Panc1 (cell line): ENCODE measurements around the gene SCO2. TPM values are rescaled to one million over a fixed set of nuclear protein-coding genes. Genes with fewer than 3 reads are reported as not detected.

Source experiments
- ATAC-seq: fragments of 200-7000 bp; cut with Tn5 transposase; 2 replicates; pipeline ENCODE4 v1.9.1; 2020; ENCODE audit warnings: mild to moderate bottlenecking, moderate library complexity
- BruUV-seq: library from RNA; stranded (reverse); fragments of 400-500 nt; replicated peaks from 2 replicates; lab custom pipeline; 2021; lab: Mats Ljungman, UMichigan
- CTCF ChIA-PET: fragments of 300-600 bp; sonication (Branson Sonifier 250); formaldehyde crosslinking; loops from one replicate; lab custom pipeline; 2022; ENCODE audit warnings: antibody characterized with exemption; lab: Charles Lee
- POLR2A ChIA-PET: fragments of 300-600 bp; sonication (Branson Sonifier 250); formaldehyde crosslinking; loops from one replicate; lab custom pipeline; 2022; ENCODE audit warnings: antibody characterized with exemption; lab: Charles Lee
- DNase-seq: peaks from one replicate; pipeline ENCODE4 v3.0.0-alpha.2; 2010; ENCODE audit warnings: low read depth, low spot score
- H3K27ac ChIP-seq: 2 replicates; pipeline ENCODE4 v1.5.1; 2011; ENCODE audit warnings: mild to moderate bottlenecking, low read length, inconsistent platforms
- H3K27me3 ChIP-seq: fragments of 200-500 bp; sonication (Bioruptor generic); 2 replicates; pipeline ENCODE4 v1.6.0; 2014; ENCODE audit warnings: low read length, inconsistent platforms; ENCODE audit not compliant: control insufficient read depth, insufficient read depth
- H3K36me3 ChIP-seq: fragments of 200-500 bp; sonication (Bioruptor generic); 2 replicates; pipeline ENCODE4 v1.5.1; 2014; ENCODE audit warnings: inconsistent platforms, mild to moderate bottlenecking, low read length, moderate library complexity; ENCODE audit not compliant: control insufficient read depth, insufficient read depth
- H3K4me1 ChIP-seq: 2 replicates; pipeline ENCODE4 v1.5.1; 2011; ENCODE audit warnings: inconsistent platforms, mild to moderate bottlenecking, low read length, moderate library complexity; ENCODE audit not compliant: control insufficient read depth, insufficient read depth
- H3K4me3 ChIP-seq, 2 experiments: 2 replicates each; pipeline ENCODE4 v1.5.1; 2011 to 2012; ENCODE audit warnings: low read depth in 2 of 2, low read length in 2 of 2, mild to moderate bottlenecking in 2 of 2, inconsistent platforms in 1 of 2, moderate library complexity in 1 of 2
- H3K9me3 ChIP-seq: fragments of 200-500 bp; sonication (Bioruptor generic); 2 replicates; pipeline ENCODE4 v1.5.1; 2014; ENCODE audit warnings: low read depth, mild to moderate bottlenecking, inconsistent platforms, low read length, moderate library complexity; ENCODE audit not compliant: control insufficient read depth, insufficient read depth
- POLR2AphosphoS5 ChIP-seq: IDR thresholded peaks from 2 replicates; pipeline ENCODE4 v1.6.1; 2012; ENCODE audit warnings: mild to moderate bottlenecking, low read depth, low read length, moderate library complexity
- REST ChIP-seq, 2 experiments: IDR thresholded peaks; 2 replicates each; pipeline ENCODE4 v1.6.1; 2011 to 2012; ENCODE audit warnings: low read depth in 2 of 2, control low read depth in 1 of 2, low read length in 1 of 2, mild to moderate bottlenecking in 1 of 2, moderate library complexity in 1 of 2; ENCODE audit not compliant: insufficient read depth in 1 of 2
- SIN3A ChIP-seq: IDR thresholded peaks from 2 replicates; pipeline ENCODE4 v1.6.1; 2012; ENCODE audit warnings: low read depth, mild to moderate bottlenecking, low read length, moderate library complexity, borderline replicate concordance; ENCODE audit not compliant: insufficient read depth
- TCF7L2 ChIP-seq: IDR thresholded peaks from 2 replicates; pipeline ENCODE4 v1.6.1; 2011; ENCODE audit warnings: mild to moderate bottlenecking, low read depth, low read length, inconsistent platforms
- in situ Hi-C: cut with HindIII; loops from 2 replicates; pipeline ENCODE4 v1.10.0; 2016; ENCODE audit warnings: low sequenced_read_pairs, low pct_unique_long_range_greater_than_20kb
- intact Hi-C: fragments of 100-400 bp; cut with micrococcal nuclease; formaldehyde crosslinking; loops from one replicate; pipeline ENCODE4 v1.10.0; 2022; ENCODE audit not compliant: unreplicated experiment
- total RNA-seq: library from RNA; stranded (reverse); gene quantifications from one replicate; pipeline ENCODE4 v1.2.1, GENCODE V29; 2021; ENCODE audit not compliant: unreplicated experiment
- TF ChIP-seq, protein P1 (sequence below): fragments of 450-650 bp; IDR thresholded peaks from 2 replicates; pipeline ENCODE4 v1.5.1; 2017; ENCODE audit warnings: mild to moderate bottlenecking

SCO2 gene
- total RNA-seq, 1 experiment from 2014 or later = 14.2 TPM

DNA sequence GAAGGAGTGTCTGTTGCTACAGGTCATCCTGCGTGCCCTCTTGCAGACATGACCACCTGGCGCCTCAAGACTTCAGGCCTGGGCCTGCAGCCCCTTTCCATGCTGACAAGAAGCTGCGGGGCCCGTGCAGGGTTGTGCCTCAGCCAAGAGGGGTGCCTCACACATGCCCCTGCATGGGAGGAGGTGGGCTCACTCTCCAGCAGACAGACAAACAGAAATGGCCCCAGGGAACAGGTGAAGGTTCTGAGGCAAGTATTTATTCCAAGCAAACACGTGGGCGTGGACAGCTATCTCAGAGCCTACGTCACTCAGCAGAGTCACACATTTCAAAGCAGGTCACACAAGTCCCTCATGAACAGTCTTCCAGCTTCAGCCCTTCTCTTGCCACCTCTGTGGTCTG lies 43.2 kb upstream of the SCO2 start:
- H3K27me3 ChIP-seq = no peaks in the 10 kb centered on the region
- no peak for ATAC-seq
- ChIA-PET CTCF (interaction anchor here (0.6 kb wide), 1 partner anchor 639 kb away, joined by 3 read pairs; no protein-coding TSS in a partner anchor), POLR2A (no interaction called here)
- intact Hi-C loops (no loop called here), in situ Hi-C loops (no loop called here)
- H3K9me3 ChIP-seq = no peaks in the 10 kb centered on the region
- TF ChIP-seq TCF7L2 = no peak
- TF ChIP-seq, protein P1, sequence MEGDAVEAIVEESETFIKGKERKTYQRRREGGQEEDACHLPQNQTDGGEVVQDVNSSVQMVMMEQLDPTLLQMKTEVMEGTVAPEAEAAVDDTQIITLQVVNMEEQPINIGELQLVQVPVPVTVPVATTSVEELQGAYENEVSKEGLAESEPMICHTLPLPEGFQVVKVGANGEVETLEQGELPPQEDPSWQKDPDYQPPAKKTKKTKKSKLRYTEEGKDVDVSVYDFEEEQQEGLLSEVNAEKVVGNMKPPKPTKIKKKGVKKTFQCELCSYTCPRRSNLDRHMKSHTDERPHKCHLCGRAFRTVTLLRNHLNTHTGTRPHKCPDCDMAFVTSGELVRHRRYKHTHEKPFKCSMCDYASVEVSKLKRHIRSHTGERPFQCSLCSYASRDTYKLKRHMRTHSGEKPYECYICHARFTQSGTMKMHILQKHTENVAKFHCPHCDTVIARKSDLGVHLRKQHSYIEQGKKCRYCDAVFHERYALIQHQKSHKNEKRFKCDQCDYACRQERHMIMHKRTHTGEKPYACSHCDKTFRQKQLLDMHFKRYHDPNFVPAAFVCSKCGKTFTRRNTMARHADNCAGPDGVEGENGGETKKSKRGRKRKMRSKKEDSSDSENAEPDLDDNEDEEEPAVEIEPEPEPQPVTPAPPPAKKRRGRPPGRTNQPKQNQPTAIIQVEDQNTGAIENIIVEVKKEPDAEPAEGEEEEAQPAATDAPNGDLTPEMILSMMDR = no peak
- TF ChIP-seq POLR2AphosphoS5 = no peak
- no peak for TF ChIP-seq SIN3A
- TF ChIP-seq REST (IDR thresholded peaks at IDR 0.05; ENCODE audit: insufficient read depth in 1 of 2, low read depth in 2 of 2, low read length in 1 of 2) = no peak
- H3K4me3 ChIP-seq = no peak overlapping the region
- no peak for DNase-seq
- no peak overlapping the region for H3K27ac ChIP-seq
- no peaks in the 10 kb centered on the region for H3K36me3 ChIP-seq
- H3K4me1 ChIP-seq = 0 out of 2 replicates have a peak, but pooled peaks cover 2% of the 10 kb centered on the region
- no TSS peak for BruUV-seq

GRCh38 chr22:50567721-50568252 lies 42.4 kb upstream of the SCO2 start:
- Histone ChIP-seq H3K27me3 (no peaks in the 10 kb centered on the region), H3K4me3 (no peak overlapping the region), H3K27ac (no peak overlapping the region), H3K9me3 (no peaks in the 10 kb centered on the region), H3K36me3 (no peaks in the 10 kb centered on the region), H3K4me1 (0 out of 2 replicates have a peak, but pooled peaks cover 4% of the 10 kb centered on the region)
- BruUV-seq = no TSS peak
- intact Hi-C loops (no loop called here), in situ Hi-C loops (no loop called here)
- no peak for DNase-seq
- ATAC-seq = no peak
- TF ChIP-seq REST (IDR thresholded peaks at IDR 0.05; ENCODE audit: insufficient read depth in 1 of 2, low read depth in 2 of 2, low read length in 1 of 2) = no peak
- no peak for TF ChIP-seq TCF7L2
- TF ChIP-seq SIN3A = no peak
- TF ChIP-seq POLR2AphosphoS5 = no peak
- TF ChIP-seq, protein P1 = no peak
- ChIA-PET CTCF (no interaction called here), POLR2A (no interaction called here)
